Diencephalon (tissue), 1 donor: ENCODE measurements around the gene BAZ2A. TPM values are rescaled to one million over a fixed set of nuclear protein-coding genes. Genes with fewer than 3 reads are reported as not detected.

Experiments
- small RNA-seq: library from RNA; depleted of rRNA; stranded (forward); fragments of <200 nt; gene quantifications from one replicate; pipeline ENCODE3, GENCODE V24; 2014
- total RNA-seq: library from RNA; depleted of rRNA; stranded (reverse); fragments of >200 nt; gene quantifications from one replicate; pipeline ENCODE4 v1.2.3, GENCODE V29; 2014

The BAZ2A gene
- 20.5 TPM for total RNA-seq

DNA sequence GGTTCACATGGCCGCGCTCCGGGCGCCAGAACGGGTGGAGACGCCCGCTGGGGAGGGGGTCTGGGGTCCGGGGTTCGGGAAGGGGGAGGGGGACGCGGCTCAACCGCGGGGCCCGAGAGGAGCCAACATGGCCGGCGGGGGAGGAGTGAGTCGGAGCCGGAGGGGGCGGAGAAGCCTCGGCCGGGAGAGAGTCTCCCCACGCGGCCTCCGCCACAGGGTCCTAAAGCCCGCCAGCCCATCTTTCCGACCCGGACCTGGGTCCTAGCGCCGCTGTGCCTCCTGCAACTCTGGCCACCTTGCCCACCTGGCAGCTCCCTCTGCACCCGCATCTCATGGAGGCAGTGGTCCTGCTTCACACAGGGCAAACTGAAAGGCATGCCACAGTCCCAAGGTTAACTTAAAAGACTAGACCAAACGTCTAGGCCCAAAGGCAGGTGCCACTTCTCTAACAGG, at the start of gene BAZ2A:
TSS of gene BAZ2A (minus strand) at position 147 of the 453 bp plus-strand sequence. CDS start 12,796 bp downstream, outside the sequence.

DNA sequence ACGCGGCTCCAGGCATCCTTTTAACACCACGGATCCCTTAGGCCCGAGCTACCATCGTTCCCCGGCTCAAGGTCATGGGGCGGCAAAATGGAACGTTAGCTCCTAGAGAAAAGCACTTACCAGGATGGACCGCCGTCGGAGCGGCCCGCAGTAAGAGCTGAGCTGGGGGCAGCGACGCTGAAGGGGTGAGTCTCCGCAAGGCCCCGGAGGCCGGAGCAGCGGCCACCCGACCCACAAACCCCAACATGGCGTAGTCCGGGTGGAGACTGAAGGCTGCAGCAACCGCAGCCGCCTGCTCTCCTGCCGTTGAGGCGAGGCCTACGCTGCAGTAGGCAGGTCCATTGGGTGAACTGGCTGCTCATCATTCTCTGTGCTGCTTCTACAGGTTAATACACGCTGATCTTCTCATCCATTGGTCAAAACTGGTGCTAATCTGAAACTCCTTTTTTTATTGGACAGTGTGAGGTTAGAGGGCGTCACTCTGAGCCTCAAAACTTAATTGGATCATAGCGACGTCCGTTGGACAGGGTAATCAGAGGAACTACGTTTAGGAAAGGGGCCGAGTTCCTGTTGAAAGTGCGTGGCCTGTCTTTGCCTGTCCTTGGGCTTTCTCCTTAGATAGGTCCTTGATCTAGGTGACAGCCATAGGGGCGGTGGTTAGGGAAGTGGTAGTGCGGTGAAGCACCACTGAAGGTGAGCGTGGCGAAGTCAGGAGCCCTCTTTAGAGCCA, 15.8 kb upstream of the BAZ2A start, which contains the start of gene ATP5F1B:
TSS of gene ATP5F1B (minus strand) at position 268 of the 730 bp plus-strand sequence. CDS start at position 247, 21 bp downstream.

Small RNA genes within 50 kb of the gene (small RNA-seq; reads per million reads assigned to genes)
- not detected for gene RN7SL809P
- gene RNU6-343P = not detected
- 10,038 reads per million, percentile 100 among the genes with 10 or more reads in this experiment for gene SNORD59A

Other genes starting within 250 kb of the BAZ2A start
- gene TIMELESS, start 180.9 kb downstream of the BAZ2A start, total RNA-seq = 7.4 TPM
- not detected for gene MIP, start 175.7 kb downstream of the BAZ2A start, total RNA-seq
- gene SPRYD4, start 161.7 kb downstream of the BAZ2A start, total RNA-seq = 2.3 TPM
- 8.5 TPM for gene GLS2, start 142.2 kb downstream of the BAZ2A start, total RNA-seq
- 5.3 TPM for gene RBMS2, start 108.5 kb downstream of the BAZ2A start, total RNA-seq
- 446 TPM for gene ATP5F1B, start 15.7 kb upstream of the BAZ2A start, total RNA-seq
- 119 TPM for gene PTGES3, start 58.0 kb upstream of the BAZ2A start, total RNA-seq
- 1,063 TPM for gene NACA, start 95.0 kb upstream of the BAZ2A start, total RNA-seq
- 21.9 TPM for gene PRIM1, start 122.0 kb upstream of the BAZ2A start, total RNA-seq
- 12.0 TPM for gene HSD17B6, start 133.0 kb upstream of the BAZ2A start, total RNA-seq